Hepatocyte (in vitro differentiated cells): Measurements from ENCODE around the gene SETD6.

Experiments used
- CTCF ChIP-seq: fragments of 200-600 bp; sonication (generic); IDR thresholded peaks from 2 replicates; pipeline ENCODE4 v1.5.1; 2016; ENCODE audit warnings: antibody characterized with exemption, mild to moderate bottlenecking; ENCODE audit not compliant: poor library complexity
- EZH2 ChIP-seq: fragments of 200-600 bp; sonication (generic); IDR thresholded peaks from 2 replicates; pipeline ENCODE4 v1.6.1; 2016; ENCODE audit warnings: antibody characterized with exemption, mild to moderate bottlenecking, borderline replicate concordance
- EZH2phosphoT487 ChIP-seq: fragments of 200-600 bp; sonication (generic); IDR thresholded peaks from one replicate; pipeline ENCODE4 v1.6.1; 2018; ENCODE audit warnings: antibody characterized with exemption, mild to moderate bottlenecking, low read depth, moderate library complexity; ENCODE audit not compliant: unreplicated experiment, severe bottlenecking

- TF ChIP-seq CTCF (no peak), EZH2 (no peak), EZH2phosphoT487 (no peak)
Observed at GRCh38 chr16:58488531-58488930, 26.8 kb upstream of the SETD6 start.
